Caki2 (cell line): Measurements from ENCODE around the gene COPS8. TPM values are rescaled to one million over a fixed set of nuclear protein-coding genes. Genes with fewer than 3 reads are reported as not detected.
A peak's percentile ranks its signal among the peaks of the same experiment; 100 is the strongest.

ENCODE experiments used
- DNase-seq: peaks from one replicate; pipeline ENCODE4 v3.0.0-alpha.2; 2015; ENCODE audit warnings: low read depth
- in situ Hi-C: cut with HindIII; loops from 2 replicates; pipeline ENCODE4 v1.10.0; 2016; ENCODE audit warnings: low sequenced_read_pairs, low pct_unique_long_range_greater_than_20kb, mixed read lengths
- total RNA-seq: library from RNA; depleted of rRNA; stranded (reverse); fragments of >200 nt; shearing (Covaris generic); gene quantifications from 2 replicates; pipeline ENCODE4 v1.2.3, GENCODE V29; 2014; ENCODE audit warnings: low replicate concordance

Gene COPS8
- total RNA-seq, 1 experiment from 2014 or later: 70.8 TPM

DNA sequence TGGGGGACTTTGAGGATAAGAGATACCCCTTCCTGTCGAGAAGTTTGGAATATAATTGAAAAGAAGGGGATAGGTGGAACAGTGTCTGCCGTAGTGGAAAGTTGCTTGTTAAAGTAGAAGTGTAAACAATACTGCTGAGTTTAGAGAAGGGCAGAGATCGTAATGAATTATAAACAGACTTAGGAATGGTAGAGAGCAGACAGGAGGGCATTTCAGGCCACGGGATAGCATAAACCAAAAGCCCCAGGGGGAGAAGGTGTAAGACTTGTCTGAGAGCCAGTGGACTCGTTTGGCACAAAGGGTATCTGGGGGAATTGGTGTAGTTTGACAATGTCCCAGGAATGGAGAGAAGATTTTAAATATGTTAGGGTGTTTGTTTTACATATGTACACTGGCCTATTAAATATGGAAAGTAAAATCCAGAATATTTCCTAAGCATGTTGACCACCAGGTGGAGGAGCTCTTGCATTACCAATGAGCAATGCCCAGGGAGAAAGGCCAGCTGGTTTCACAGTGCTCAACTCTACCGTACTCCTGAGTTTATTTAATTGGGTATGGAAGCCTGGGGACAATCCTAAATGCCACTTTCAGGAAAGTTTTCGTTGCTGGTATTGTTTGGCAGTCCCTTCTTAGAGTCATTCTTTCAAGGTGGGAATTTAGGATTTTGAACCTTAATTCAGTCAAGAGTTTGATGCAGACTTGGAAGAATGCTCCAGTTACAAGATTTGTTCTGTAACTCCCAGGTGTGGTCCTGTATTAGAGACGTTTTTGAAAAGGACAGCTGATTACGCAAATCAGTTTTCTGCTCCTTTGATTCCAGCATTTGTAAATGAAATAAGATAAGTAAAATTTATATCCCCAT lies 7.5 kb downstream of the COPS8 start:
- DNase-seq: peak; percentile 16
- in situ Hi-C loops: no loop called here

DNA sequence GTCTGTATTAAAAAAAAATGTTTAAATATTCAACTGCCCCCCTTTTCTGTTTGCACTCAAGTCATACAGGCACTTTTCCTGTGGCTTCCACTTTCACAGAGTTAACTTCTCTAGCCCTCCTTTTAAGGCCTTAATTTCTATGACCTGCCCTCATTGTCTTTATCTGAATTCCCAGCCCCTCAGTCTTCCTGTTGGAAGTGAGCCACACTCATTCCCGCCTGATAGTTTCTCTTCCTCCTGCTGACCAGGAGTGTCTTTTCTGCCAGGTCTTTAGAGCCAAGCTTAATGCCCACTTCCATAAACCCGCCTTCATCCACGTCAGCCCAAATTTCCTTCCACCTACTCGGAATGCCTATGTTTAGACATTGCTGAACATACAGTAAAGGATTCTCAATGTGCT lies 10.5 kb downstream of the COPS8 start:
- in situ Hi-C loops: no loop called here
- no peak for DNase-seq

DNA sequence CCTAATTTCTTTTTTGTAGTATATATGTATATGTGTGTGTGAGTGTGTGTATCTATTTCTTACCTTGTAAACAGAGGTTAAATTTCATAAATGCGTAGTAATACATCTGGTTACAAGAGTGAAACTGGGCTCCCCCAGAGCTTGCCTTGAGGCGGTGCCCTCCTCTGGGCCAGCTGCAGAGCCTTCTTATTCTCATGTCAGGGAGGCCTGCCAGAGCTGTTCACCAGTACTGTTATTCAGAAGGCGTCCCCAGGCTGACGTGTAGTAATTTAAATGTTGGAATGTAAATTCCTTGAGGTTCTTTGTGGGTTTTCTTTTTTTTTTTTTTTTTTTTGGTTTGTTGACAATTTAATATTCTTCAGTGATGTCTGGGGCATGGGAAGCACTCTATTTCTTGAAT lies 11.2 kb downstream of the COPS8 start:
- DNase-seq: no peak
- in situ Hi-C loops: no loop called here

DNA sequence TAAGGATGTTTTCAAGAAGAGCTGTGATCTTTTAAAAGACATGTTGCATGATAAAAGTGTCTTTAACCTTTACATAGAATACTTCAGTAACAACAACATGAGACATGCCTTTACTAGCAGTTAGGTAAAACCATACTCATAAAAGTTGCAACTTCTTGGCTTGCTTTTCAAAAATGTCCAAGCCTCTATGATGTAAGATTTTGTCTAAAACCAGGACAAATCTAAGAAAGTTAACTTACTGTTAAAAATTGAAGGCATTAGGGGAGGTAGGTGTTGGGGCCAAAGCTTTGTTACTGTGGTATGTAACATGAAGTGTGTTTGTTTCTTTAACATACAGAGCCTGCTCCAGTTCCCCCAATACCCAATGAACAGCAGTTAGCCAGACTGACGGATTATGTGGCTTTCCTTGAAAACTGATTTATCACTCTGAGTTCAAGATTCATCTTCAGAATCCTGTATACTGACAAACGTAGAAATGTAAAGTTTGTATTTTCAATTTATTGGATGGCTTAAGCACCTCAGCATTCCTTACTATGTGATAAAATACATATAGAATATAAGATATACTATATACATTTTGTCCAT lies 11.7 kb downstream of the COPS8 start:
- in situ Hi-C loops: no loop called here
- no peak for DNase-seq

DNA sequence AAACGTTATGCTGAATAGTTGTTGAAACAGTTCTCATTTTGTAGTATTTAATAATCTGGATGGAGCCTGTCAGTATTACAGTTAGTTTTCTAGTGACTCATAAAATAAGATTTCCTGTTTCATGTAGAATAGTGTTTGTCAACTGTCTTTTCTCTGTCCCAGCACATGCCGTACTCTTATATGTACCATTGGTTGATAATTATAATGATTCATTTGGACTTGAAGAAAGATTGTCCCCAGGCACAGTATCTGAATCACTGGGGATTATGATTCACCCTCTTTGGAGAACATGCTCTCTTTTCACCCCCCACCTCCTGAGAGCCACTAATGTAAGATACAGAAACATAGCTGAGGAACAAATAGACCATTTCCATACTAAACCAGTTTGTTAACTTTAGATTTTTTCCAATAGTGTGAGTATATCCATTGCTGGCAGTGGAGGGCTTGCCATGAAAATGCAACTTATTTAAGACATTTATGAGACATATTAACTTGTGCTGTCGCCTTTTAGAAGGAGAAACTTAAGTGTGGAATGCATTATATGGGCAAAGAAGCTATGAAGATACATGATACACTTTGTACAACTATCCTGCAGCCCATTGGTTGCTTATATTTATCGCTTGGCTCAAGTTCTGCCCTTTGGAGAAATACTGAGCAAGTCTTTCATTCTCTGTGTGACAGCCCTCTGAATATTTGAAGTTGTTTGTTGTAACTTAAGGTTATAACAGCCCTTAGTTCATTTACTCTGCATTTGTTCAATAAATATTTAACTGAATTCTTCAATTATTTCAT lies 12.4 kb downstream of the COPS8 start:
- DNase-seq: no peak
- in situ Hi-C loops: no loop called here

DNA sequence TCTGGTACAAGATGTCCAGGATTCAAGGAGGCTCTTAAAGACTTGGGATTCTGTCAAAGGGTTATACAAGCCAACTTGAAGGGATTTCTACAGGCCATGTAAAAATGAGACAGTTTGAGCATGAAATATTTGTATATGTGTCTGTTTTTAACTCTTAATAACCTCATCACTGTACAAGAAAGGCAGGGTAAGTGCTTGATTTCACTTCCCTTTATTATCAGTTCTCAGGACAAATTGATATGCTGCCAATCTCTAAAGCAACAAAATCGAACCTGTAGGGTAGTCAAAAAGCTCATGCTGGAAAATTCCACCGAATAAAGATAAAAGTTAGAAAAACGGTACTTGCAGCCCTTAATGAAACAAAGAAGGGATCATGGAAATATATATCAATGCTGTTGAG lies 14.1 kb downstream of the COPS8 start:
- DNase-seq: no peak
- in situ Hi-C loops: no loop called here

DNA sequence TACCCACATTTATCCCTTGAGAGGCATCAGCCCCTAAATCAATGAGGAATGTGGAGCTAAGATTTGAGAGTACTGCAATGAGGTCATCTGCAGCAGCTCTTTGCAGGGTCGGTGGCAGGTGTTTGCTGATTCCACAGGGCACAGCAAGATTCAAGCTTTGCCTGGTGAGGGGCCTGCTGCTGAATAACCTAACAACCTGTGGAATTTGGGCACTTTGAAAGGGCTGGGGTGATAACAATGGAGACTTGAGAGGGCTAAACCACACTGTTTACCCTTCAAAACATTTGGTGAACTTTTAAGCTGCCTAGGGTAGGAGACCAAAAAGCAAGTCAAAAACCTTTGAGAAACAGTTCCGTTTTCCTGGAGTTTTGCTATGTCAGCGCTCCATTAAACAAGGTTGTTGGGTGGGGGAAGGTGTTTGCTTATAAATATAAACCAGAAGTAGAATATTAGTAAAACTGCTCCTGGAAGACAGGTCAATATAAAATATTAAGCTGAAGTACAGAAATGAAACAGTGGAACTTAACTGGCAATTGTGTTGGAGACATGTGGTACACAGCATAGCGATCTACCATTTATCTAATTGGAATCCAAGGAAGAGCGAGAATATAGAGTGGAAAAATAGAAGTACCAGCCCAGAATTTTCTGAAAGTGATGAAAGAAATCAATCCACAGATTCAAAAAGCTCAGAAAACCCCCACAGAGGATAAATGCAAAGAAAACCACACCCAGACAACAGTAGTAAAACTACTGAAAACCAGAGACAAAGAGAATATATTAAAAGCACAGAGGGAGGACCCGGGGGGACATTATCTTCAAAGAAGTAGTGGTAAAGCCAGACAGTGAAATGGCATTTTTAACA lies 15.7 kb downstream of the COPS8 start:
- in situ Hi-C loops: no loop called here
- DNase-seq: no peak

DNA sequence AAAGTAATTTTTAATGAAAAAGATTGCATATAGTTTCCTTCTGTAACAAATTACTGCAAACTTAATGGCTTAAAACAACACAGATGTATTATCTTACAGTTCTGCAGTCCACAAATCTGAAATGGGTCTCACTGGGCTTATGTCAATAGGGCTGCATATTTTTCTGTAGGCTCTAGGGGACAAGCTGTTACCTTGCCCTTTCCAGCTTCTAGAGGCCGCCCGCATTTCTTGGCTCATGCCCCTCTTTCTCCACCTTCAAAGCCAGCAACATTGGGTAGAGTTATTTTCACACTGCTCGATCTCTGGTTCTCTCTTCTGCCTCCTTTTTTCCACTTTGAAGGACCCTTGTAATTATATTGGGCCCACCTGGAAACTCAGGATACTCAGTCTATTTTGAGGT lies 16.7 kb downstream of the COPS8 start:
- no peak for DNase-seq
- in situ Hi-C loops: no loop called here

DNA sequence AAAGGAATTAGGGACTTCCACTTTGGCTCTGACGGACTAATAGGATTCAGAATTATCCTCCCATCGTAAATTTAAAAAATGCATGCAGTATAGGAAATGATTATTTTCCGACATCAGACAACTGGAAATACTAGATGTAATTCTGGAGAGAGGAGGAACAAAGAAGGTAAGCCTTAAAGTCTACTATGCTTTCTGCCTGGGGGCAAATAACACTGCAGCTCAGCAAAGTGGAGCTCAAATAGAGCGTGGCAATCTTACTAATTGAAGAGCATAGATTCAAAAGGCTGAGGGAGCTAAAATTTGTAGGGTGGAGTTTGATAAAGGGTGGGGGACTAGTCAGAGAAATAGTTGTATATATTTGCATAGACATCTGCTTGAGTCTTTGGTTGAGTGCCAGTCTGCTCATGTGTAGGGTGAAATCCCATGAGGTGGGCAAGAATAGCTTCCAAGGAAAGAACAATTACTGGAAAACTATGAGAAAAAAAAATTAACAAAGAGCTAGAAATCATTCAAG lies 23.8 kb downstream of the COPS8 start:
- DNase-seq: no peak
- in situ Hi-C loops: no loop called here

DNA sequence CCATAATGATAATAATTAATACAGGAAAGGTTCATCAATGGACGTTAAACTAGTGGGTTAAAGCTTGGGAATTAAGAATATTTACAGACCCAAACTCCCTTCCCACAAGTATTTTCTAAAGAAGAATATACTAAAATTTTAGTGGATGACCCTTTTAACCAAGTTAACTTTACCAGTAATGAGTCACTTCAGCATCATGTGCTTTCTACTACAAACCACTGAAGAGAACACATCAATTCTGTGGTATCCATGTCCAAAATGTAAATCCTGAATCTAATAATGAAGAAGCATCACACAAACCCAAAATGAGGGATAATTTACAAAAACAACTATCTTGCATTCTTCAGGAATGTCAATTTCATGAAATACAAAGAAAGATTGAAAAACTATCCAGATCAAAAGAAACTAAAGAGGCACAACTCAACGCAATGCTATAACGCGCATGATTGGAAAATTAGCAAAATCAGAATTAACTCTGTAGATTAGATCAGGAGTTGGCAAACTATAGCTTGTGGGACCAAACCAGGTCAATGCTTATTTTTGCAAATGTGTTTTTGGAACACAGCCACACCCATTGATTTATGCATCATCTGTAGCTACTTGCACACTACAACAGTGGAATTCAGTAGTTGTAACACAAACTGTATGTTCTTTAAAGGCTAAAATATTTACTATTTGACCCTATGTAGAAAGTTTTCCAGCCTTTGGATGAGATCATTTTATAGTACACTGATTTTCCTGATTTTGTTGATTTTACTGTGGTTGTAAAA lies 27.5 kb downstream of the COPS8 start:
- DNase-seq: no peak
- in situ Hi-C loops: no loop called here

DNA sequence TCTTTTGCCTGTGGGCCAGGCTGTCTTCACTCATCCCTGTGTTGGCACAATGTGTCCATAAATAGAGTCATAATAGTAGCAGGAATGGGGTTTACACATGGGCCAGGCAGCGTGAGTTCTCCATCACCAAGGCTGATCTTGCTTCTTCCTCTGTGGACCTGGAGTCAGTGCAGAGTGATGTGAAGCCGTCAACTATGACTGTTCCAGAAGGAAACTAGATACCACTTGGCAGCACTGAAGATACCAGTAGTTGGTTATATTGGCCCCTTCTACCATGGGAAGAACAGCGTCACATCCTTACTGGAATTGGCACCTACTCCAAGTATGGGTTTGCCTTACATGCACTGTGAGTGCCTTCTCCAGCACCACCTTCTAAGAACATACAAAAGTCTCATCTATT lies 30.2 kb downstream of the COPS8 start:
- DNase-seq: no peak
- in situ Hi-C loops: no loop called here

DNA sequence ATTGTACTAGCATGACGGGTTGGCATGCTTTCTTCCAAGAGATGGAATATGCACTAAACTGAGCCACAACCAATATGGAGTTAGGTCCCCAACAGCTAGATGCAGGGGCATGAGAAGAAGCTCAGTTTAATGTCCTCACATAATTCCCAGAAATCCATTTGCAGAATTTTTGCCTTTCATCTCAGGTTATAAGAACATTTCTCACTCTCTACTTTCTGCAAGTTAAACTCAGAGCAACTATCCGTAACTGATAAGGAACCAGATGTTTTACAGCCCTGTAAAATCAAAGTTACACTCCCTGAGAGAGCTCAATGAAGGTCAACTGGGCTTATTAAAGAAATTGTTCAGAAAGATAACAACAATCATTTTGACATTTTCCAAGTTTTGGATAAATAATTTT lies 30.7 kb downstream of the COPS8 start:
- DNase-seq: no peak
- in situ Hi-C loops: no loop called here

DNA sequence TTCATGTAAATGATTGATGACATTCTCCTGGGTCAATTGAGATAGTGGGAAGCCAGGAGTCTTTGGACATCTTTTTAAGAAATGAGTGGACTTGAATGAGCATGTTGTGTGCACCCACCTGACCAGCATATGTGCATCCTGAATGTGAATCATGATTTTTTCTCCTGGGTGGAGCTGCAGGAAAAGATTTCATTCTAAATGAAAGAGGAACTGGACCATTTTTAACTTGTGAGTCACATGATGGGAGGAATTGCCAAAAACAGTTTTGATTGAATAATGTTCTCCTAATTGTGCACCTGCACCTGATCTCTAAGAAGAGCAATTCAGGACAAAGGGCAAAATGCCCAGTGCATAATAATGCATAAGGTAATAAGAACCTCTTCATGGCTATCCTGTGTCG lies 32.3 kb downstream of the COPS8 start:
- in situ Hi-C loops: no loop called here

DNA sequence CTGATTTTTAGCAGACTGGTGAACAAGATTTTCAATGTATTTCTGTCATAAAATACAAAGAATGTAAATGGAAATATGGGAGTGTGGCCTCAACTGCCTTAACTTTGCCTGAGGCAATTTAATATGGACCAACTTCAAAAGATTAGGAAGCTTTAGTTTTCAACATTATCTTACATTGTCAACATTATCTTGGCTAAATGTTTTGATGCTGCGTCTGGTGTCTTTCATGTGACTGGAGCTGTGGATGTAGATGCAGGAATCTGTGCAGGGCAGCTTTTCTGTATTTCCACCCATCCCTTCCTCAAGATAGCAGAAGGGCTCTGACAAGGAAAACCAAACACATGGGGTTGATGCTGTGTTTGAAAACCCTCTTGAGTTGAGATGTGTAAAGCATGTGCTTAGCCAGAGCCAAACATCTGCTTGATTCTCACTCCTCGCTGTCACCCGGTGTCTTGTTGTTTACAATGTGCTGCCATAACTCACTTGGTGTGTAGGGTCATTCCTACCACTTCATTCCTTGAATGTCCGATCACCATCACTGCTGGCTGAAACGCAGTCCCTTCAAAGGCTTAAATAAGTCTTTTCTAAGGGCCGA lies 33.0 kb downstream of the COPS8 start:
- in situ Hi-C loops: no loop called here
- DNase-seq: no peak

More for the DNA sequence above, 32.3 kb downstream of the COPS8 start:
- DNase-seq: no peak

DNA sequence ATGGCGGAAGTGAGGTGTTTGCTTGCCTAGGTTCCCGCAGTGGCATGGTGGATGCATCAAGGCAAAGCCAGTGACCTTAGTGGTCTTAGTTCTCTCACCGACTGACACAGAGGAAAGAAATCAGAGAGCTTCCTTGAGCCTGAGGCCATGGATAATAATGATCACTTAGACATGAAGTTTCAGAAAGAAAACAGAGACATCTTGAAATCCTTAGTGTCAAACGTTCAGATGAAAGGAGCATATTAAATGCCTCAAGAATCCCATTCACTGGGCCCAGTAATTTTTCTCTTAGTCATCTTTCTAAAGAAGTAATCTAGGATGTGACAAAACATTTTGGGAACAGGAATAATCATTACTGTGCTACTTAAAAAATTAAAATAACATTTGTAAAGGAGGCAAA lies 35.2 kb downstream of the COPS8 start:
- no peak for DNase-seq
- in situ Hi-C loops: no loop called here

DNA sequence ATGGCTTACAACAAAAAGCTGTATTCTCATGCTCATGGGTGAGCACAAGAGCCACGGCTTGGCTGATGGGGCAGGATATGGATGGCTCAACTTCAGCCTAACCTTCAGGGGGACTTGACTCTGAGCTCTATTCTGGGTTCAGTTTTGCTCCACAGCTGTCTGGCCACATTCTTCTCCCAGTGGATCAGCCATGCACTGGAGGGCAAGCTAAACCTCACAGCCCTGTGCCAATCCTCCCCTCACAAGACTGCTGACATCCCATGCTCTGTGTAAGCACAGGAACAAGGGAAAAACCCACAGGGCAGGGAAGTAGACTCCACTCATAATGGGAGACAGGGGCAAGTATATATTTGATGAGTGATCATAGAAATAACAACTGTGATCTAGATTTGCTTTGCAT lies 35.6 kb downstream of the COPS8 start:
- no peak for DNase-seq
- in situ Hi-C loops: no loop called here

DNA sequence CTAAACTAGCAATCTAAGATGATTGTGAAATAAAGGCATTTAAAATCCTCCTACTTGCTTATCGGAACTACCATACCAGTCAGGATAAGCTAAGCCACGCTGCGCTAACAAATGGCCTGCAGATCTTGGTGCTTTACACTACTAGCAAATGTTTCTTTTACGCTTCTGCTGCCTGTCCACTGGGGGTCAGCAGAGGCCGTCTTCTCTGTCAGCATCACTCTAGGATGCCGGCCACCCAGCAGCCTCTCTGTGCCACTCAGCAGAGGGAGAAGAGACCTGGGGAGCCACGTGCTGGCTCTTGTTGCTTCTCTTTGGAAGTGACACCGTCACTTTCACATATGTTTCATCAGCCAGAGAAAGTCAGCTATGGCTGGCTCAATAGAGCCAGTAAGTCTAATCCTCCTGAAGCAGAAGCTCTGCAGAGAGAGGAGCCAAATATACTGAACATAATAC lies 36.6 kb downstream of the COPS8 start:
- peak; percentile 19 for DNase-seq
- in situ Hi-C loops: no loop called here
